Measurements from ENCODE around the gene ABCF1.
"Not testable (repeated sequence)": the region's sequence is repeated elsewhere in the genome, so short reads cannot be mapped to it uniquely, and the experiment has no call there.

ABCF1 gene

DNA sequence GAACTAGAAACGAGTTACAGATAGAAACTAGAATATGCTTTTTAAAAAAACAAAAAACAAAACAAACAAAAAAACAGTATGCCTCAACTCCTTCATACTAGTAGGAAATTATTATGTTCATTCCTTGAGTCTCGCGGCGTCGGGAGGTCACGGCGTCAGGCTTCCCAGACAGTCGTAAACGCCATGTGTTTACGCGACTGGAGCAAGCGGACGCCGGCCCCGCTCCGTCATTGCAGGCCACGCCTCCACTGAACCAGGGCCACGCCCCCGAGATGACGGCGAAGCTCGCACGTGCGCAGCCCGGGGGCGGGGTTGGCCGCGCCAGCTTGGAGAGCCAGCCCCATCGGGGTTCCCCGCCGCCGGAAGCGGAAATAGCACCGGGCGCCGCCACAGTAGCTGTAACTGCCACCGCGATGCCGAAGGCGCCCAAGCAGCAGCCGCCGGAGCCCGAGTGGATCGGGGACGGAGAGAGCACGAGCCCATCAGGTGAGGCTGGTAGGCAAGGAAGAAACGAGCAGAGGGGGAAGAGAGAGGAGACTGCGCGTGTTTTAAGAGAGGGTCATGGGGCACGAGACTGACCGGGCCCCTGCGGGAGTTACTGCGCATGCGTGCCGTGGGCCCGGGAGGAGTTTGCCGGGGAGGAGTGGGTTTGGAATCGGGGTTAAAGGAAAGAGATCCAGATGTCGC lies at the start of gene ABCF1:
Gene ABCF1, plus strand, starts transcription at position 368 of the 687 bp plus-strand sequence. Its CDS starts 46 bp downstream, at position 414.
- peak; percentile 81 to 100 (median 97) for DNase-seq

DNA sequence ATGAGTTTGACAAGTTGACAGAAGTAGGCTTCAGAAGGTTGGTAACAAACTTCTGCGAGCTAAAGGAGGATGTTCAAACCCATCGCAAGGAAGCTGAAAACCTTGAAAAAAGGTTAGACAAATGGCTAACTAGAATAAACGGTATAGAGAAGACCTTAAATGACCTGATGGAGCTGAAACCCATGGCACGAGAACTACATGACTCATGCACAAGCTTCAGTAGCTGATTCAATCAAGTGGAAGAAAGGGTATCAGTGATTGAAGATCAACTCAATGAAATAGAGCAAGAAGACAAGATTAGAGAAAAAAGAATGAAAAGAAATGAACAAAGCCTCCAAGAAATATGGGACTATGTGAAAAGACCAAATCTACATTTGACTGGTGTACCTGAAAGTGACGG lies 49.3 kb upstream of the ABCF1 start:
- not testable (repeated sequence) for DNase-seq

DNA sequence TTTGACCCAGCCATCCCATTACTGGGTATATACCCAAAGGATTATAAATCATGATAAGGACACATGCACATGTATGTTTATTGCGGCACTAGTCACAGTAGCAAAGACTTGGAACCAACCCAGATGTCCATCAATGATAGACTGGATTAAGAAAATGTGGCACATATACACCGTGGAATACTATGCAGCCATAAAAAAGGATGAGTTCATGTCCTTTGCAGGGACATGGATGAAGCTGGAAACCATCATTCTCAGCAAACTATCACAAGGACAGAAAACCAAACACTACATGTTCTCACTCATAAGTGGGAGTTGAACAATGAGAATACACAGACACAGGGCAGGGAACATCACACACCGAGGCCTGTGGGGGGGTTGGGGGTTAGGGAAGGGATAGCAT lies 44.8 kb upstream of the ABCF1 start:
- not testable (repeated sequence) for DNase-seq

DNA sequence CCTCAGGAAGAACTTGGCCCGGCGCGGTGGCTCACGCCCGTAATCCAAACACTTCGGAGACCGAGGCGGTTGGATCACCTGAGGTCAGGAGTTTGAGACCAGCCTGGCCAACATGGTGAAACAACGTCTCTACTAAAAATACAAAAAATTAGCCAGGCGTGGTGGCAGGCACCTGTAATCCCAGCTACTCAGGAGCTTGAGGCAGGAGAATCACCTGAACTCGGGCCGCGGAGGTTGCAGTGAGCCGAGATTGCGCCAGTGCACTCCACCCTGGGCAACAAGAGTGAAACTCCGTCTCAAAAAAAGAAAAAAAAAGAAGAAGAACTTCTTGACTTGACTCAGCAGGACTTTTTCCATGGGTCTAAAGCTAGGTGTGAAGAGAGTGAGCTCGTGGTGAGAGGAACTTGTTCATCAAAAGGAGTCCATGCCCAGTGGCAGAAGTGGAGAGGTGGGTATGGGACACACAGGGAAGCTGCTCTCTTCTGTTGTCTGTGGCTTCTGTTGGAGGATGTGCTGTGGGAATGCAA lies 41.8 kb upstream of the ABCF1 start:
- DNase-seq, result not testable (repeated sequence)

DNA sequence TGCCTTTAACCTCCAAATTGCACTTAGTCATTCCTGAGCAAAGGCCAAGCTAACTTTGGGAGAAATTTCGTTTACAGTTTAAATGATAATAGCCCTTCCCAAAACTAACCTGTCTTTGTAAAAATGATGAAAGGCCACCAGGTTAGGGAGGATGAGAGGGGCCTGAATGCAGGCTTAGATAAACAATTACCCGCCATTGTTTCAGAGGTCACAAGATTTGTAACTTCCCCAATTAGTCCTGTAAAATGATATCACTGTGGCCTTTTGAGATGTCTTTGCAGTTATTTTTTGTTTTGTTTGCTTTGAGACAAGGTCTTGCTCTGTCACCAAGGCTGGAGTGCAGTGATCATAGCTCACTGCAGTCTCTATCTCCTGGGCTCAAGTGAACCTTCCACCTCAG lies 41.2 kb upstream of the ABCF1 start:
- DNase-seq, result no peak

DNA sequence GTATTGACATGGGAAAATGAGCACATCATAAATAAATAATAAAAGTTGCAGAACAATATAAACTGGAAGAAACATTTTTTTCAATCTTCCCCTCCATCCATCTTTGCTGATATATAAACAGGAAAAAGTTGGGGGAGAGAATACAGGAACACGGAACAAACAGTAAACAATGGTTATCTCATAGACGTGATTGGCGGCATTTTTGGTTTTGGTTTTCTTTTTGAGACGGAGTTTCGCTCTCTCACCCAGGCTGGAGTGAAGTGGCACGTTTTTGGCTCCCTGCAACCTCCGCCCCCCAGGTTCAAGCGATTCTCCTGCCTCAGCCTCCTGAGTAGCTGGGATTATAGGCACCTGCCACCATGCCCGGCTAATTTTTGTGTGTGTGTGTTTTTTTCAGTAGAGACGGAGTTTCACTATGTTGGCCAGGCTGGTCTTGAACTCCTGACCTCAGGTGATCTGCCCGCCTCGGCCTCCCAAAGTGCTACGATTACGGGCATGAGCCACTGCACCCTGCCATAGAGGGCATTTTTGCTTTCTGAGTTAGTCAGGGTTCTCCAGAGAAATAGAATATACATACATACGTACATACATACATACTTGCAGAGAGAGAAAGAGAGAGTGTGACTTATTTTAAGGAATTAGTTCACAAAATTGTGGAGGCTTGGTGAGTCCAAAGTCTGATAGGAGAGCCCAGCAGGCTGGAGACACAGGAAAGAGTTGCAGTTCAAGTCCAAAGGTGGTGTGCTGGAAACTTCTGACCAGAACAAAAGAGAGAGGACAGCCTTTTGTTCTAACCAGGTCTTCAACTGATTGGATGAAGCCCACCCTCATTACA lies 37.6 kb upstream of the ABCF1 start:
- DNase-seq, result no peak

DNA sequence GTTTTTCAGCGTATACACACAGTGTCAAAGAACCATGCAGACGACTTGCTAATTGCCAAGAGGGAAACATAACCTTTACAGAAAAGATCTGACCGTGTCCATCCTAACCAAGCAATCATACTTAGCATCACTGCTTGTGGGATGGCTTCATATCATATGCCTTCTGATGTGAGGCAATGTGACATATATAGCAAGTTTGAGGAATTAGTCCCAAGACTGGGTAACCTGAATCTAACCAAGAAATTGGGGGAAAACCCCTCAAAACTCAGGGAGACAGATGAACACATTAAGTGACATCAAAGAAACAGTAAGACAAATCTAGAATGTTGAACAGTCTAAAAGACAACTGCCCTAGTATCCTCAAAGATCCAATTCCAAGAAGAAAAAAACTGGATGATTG lies 33.3 kb upstream of the ABCF1 start:
- no peak for DNase-seq

DNA sequence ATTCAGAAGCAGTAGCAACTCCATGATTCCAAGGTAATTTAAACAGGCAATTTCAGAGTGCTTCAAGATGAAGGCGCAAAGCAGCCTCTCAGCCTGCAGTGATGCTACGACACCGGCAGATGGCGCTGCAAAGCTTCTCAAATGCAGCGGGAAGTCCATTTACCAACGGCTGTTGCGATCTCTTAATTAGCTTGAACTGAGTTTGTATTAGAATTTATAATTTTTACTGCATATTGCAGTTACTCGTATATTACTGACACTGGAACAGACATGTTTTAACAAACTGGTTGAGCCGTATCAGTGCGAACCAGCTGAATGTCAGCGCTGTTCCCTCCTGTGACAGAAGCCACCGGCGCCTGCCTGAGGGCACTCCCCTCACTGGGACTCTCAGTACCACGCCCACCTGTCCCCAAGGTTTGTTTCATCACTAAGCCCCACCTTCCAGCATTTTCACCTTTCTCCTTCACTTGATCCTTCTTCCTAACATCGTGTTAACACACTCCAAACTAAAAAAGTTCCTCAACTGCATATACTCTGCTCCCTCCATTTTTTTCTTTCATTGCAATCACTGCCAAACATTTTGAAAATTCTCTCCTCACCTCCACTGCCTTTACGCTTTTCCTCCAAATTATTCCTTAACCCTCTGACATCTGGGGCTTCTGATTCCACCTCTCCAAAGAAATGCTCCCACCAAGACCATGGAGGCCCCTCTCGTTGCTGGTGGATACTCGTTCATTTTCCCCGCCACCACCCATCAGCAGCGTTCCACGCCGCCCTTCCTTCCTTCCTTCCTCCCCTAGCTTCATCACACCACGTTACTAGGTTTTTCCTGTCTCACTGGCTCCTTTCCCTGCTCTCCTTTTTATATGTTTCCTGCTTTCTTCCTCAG lies 29.5 kb upstream of the ABCF1 start:
- DNase-seq, result peak in 44 of 51 donors; percentile 1 to 78 (median 48)

DNA sequence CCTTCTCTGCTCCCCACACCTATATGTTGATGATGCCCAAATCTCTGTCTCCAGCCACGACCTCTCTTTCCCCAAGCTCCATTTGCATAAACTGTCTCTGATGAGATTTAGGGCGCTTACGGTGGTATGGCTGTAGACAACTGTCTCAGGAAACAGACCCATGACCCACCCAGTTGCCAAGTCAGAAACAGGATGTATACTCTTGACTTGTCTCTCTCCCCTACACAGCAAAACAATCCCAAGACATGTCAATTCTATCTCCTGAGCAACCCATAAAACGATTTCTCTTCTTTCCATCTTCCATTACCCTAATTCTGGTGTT lies 28.9 kb upstream of the ABCF1 start:
- DNase-seq, result no peak

DNA sequence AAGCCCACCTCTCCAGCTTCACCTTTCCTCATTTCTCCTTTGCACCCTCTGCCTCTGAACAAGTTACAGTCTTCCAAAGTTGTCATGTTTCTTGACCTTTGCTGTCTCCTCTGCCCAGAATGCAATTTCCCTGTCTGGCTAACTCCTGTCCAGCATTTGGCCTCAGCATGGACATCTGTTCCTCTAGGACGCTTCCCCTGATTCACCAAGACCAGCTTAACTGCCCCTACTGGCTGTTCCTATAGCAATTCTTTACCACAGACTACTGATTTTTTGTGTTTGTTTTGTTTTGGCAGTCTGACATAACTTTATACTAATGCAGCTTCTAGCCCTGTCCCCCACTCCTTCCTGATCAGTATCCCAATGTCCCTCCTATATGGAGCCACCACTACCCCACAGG lies 28.3 kb upstream of the ABCF1 start:
- DNase-seq, result no peak

DNA sequence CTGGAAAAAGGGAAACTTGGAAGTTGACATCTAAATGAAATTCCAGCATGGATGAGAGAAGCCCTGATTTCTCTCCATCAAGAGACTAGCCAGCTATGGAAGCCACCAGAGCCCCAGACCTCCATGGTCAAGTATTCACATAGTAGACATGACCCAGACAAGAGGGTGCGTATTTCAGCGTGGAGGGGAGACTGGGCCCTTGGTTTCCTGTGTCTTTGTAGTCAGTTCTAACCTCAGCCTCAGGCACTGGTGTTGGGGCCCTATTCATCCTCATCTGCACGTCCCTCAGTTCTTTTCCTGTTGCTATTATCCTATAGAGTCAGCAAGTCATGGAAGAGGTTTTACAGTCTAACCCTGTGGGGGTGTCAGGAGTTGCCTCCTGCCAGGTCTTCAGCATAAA lies 27.4 kb upstream of the ABCF1 start:
- no peak for DNase-seq

DNA sequence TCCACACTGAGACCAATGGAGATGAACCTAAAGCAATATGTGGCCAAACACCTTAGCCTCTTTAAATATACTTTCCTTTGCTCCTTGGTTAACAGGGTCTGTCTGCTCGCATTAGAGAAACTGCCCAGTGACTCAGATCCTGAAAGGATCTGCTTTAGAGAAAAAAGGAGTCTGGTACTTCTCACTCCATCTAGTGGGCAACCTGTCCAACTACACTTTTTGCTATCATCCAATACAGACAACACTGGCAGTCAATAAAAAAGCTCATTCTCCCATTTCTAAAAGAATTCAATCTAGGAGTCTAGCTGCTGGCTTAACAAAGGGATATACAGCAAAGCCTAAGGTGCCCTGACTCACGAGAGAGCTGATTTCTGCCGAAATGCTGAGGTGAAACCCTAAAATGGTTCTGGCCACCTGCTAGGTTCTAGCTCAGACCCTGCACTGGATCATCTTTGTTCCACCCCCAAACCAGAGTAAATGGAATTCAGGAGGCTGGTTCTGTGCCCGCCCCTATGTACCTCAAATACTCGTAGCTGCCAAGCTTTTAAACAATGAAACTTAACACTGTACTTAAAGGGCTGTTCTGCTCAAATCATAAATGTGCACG lies 26.5 kb upstream of the ABCF1 start:
- peak in 4 of 51 donors; percentile 3 to 36 (median 23) for DNase-seq

DNA sequence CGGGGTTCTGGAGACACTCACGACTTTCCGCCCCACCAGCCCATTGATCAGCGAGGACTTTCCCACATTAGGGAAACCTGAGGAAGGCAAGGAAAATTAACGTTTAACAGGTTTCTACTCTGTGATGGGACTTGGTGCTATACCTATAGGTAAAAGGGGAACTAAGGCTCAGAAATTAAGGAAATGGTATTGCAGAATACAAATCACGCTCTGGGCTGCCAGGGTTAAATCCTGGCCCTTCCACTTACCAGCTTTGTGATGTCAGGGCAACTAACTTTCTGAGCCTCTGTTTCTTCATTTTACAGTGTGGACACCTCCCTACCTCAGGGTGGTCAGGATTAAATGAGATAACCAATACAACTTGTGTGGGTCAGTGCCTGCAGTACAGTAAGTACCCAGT lies 23.8 kb upstream of the ABCF1 start:
- no peak for DNase-seq

DNA sequence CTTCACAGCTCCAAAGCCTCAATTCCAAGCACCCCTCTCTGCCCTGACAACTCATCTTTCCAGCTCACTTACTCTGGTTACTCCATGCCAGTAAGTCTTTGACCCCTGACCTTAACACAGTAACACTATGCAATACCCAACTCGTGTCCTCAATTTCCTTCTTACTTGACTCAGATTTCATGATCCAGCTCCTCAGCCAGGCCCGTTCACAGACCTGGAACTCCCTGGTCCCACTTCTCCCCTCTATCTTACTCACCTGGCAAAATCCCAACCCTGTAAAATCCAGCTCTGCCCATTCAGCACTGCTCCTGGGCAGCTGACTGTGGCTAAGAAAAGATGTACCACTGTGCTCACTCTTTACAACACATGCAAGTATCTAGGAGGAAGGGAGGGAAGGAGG lies 22.9 kb upstream of the ABCF1 start:
- DNase-seq, result no peak

DNA sequence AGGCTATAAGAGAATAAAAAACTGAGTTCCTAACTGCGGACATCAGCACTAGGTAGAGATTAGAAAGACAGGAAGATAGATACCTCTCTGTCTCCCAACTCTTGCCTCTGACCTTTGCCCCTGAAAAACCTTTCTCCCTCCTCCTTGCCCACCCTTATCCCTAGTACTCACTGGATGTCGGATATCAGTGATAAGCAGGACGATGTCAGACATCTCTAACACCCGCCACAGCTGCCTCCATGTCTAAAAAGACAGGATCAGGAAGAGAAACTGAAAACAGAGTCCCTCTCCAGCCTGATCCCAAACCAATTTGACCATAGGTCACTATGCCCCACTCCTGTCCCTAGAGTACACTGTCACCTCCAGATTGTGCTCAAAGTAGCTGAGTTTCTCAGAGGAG lies 16.8 kb upstream of the ABCF1 start:
- no peak for DNase-seq

DNA sequence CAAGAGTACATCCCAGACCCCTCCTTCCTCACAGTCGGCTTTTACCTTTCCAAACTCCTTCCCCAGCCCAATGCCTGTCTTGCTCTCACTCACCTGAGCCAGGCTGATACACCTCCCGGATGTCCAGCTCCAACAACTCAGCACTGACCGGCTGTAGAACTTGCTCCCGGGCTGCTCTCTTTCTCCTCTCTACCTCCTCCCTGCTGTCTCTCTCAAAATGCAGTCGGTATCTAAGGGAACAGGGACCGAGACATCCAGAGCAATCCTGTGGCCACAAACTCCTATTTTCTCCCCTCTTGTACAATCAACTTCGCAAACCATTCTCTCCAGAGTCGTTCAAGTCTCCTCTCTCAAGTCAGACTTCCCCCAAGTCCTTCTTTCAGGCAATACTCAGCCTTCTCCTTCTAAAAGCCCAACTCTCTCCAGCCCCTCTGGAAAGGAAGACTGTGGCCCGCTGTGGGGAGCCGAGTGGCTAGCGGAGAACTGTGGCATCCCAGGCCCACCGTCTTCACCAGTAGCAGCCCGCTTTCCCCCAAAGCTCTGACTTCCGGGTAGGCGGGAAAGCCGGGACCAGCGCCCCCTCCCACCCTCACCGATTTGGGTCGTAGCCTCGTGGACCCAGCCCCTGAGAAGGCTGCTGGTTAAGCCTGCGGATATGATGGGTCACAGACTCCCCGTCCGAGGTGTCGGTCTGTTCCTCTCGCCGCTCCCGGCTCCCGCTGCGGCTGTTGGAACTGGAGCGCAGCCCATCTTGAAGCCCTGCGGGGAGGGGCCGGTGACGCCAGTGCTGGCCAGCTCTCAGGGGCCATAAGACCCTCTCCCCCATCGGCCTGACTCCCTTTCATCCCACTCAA lies 16.1 kb upstream of the ABCF1 start:
- peak in 36 of 51 donors; percentile 15 to 72 (median 52) for DNase-seq

DNA sequence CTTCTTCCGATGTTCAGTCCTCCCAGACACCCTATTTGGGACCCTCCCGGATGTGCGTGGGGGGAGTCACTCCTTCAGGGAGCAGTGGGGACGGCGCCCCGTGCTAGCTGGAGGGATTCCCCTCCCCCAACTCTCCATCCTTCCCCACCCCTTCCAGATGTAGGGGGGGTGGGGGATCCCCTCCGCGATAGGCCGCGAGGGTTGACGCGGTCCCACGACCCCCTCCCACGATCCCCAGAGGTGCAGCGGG lies 15.5 kb upstream of the ABCF1 start:
- peak in 8 of 51 donors; percentile 40 to 68 (median 56) for DNase-seq

DNA sequence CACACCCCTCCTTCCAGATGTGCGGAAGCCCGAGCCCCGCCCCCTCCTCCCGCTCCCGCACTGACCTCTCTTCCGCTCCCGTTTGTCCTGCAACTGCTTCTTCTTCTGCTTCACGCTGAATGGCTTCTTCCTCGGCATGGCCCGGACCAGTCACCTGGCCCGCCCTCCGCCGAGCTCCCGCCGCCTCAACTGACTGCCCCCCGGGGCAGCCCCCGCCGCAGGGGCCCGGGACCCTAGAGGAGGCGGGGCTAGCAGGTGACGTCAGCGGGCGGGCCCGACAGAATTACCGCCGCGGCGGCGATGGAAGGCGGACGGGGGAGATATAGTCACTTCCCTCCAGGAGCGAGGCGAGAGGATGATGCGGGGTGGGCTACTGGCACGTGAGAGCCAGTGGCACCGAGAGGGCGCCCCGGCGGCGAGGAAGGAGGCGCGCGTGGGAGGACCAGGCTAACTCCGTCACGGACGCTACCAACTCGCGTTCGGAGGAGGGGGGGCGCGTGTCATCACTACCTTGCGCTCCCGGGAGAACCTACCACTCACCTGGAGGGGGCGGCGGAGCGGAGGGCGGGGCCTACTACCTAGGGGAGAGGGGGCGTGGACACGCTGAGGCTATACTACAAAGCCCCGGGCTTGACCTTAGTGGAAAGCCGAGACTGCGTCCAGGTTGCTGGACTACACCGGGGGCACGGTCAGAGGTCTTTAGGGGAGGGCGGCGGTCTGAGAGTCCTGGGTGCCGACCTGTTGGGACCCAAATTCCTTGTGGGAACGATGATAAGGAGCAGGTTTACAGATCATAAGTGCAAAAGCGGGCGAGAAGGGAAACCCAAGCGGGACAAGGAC lies 15.0 kb upstream of the ABCF1 start, which contains the start of gene GNL1:
Gene GNL1, minus strand, starts transcription at position 424 of the 840 bp plus-strand sequence. Its CDS starts 286 bp downstream, at position 138.
- peak; percentile 52 to 98 (median 85) for DNase-seq

DNA sequence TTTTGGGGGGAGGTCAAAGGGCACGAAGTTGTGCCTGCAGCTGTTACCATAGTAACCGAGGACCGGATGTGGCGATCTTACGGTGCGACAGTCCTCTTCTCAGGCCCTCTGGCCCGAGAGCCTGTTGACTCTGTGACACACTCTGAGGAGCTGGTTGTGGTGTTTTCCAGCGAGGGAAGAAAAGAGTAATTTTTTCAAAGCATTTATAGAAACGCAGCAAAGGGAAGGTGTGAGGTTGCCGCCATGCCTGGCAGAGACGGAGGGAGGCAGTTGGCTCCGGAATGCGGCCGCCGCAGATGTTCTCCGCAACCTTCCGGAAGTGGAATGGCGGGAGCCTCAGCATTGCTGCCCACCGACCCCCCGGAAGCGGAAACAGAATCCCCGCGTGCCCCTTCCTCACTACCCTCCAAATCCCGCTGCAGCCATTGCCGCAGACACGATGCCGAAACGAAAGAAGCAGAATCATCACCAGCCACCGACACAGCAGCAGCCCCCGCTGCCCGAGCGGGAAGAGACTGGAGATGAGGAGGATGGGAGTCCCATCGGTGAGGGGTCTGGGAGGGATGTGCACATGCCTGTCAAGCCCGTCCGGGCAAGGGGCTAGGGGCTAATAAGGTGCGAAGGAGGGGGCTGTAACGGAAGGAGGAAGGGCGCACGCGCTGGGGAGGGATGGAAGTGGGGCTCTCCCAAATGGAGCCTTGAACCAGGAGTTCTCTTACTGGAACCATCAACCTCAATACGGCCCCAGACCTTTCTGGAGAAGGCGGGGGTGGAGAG lies 14.1 kb upstream of the ABCF1 start, which contains the start of gene PRR3:
Gene PRR3, plus strand, starts transcription at position 390 of the 777 bp plus-strand sequence. Its CDS starts 50 bp downstream, at position 440.
- peak; percentile 49 to 98 (median 91) for DNase-seq

All from hypothalamus (tissue), 51 donors.